PC-3 (cell line): Measurements from ENCODE around the gene CFAP53.

Experiments used
- EZH2 ChIP-seq: fragments of 300-600 bp; sonication (generic); IDR thresholded peaks from one replicate; pipeline ENCODE4 v1.6.1; 2017; ENCODE audit warnings: antibody characterized with exemption, mild to moderate bottlenecking, low read length; ENCODE audit not compliant: unreplicated experiment
- EZH2phosphoT487 ChIP-seq: fragments of 300-600 bp; sonication (generic); IDR thresholded peaks from 2 replicates; pipeline ENCODE4 v1.6.1; 2018; ENCODE audit warnings: mild to moderate bottlenecking, antibody characterized with exemption, low read length, borderline replicate concordance
- TF ChIP-seq, protein P1 (sequence below): fragments of 300-600 bp; sonication (generic); conservative IDR thresholded peaks from 2 replicates; pipeline ENCODE4 v1.5.1; 2017; ENCODE audit warnings: antibody characterized with exemption, low read depth, mild to moderate bottlenecking, low read length

DNA sequence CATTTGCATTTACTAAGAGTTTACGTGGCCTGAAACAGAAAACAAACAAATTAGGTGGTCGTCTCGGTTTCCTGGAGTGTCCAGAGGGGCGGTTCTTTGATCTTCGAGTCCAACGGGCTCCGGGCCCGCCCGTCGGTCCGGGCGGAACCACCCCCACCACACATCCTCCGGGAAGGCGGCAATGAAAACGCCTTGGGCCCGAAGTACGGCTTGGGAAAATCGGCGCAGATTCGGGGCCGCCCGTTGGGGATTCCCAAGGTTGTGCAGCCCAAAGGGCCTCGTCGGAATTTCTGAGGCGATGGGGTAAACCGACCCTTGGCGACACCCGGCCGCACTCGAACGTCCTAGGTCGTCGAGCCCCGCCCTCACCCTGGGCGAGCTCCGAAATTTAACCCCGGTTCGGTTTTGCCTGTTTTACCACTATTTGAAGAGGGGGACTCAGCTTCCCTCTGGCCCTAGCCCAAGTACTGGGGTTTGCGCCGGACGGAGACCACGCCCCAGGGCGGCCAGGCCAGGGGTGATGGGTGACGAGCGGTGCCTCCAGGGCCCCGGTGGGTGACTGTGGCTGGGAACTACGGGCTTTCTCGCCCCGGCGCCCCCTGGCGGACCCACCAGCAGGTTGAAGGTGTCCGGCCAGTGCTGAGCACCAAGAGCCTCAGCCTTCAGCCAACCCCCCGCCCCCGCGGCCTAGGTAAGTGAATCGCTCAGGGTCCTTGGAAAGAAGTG lies 1.9 kb upstream of the CFAP53 start:
- no peak for TF ChIP-seq EZH2
- TF ChIP-seq, protein P1, sequence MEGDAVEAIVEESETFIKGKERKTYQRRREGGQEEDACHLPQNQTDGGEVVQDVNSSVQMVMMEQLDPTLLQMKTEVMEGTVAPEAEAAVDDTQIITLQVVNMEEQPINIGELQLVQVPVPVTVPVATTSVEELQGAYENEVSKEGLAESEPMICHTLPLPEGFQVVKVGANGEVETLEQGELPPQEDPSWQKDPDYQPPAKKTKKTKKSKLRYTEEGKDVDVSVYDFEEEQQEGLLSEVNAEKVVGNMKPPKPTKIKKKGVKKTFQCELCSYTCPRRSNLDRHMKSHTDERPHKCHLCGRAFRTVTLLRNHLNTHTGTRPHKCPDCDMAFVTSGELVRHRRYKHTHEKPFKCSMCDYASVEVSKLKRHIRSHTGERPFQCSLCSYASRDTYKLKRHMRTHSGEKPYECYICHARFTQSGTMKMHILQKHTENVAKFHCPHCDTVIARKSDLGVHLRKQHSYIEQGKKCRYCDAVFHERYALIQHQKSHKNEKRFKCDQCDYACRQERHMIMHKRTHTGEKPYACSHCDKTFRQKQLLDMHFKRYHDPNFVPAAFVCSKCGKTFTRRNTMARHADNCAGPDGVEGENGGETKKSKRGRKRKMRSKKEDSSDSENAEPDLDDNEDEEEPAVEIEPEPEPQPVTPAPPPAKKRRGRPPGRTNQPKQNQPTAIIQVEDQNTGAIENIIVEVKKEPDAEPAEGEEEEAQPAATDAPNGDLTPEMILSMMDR, result 0 out of 2 replicates have a peak, but pooled peaks have one; percentile 29
- TF ChIP-seq EZH2phosphoT487, result no peak
